ENCODE results near the gene SHC1.
"Not testable (repeated sequence)": the region's sequence is repeated elsewhere in the genome, so short reads cannot be mapped to it uniquely, and the experiment has no call there.

Gene SHC1

DNA sequence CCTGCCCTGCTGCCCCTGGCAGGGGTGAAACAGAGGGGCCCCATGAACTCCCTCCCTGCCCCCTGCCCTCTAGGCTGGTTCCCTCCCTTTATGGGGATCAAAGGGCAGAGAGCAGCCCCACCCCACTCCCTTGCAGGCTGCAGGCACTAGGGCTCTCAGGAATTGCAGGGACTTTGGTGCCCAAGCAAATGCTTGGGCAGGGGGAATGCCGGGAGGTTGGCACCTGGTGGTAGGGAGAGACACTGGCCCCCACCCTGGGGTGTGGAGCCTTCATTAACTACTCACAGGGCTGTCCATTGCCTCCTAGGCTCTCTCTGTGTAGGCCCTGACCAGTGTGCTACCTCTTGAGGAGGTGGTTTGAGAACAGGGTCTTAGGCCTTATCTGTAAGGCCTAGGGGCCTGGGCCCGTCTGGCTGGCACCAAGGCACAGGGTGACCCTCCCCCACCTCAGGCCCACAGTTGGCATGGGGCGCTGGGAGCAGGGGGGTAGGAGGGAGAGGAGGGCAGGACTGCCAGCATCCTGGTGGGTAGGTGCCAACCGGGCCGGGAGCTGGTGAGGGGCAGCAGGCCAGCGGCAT, 36.8 kb upstream of the SHC1 start:
- DNase-seq = no peak

DNA sequence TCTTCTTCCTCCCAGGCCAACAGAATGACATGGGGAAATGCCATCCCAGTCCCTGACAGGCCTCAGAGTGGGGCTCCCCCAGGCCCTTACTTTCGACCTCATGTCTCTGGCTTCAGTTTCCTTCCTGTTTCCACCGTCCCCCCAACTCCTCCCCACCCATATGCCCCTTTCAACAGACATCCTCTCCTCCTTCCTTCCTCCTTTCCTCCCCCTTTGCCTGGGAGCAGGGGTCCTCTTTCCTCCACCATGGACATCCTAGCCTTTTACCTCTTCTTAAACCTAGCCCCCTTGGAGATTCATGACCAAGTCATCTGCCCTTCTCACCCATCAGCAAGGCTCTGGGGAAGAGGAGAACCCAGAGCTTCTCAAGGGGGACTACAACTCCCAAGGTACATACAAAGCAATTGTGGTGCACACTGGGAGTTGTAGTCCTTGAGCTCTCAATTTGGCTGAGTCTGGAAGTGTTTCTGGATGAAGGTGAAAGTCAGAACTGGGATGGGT, 36.1 kb upstream of the SHC1 start:
- DNase-seq = no peak

DNA sequence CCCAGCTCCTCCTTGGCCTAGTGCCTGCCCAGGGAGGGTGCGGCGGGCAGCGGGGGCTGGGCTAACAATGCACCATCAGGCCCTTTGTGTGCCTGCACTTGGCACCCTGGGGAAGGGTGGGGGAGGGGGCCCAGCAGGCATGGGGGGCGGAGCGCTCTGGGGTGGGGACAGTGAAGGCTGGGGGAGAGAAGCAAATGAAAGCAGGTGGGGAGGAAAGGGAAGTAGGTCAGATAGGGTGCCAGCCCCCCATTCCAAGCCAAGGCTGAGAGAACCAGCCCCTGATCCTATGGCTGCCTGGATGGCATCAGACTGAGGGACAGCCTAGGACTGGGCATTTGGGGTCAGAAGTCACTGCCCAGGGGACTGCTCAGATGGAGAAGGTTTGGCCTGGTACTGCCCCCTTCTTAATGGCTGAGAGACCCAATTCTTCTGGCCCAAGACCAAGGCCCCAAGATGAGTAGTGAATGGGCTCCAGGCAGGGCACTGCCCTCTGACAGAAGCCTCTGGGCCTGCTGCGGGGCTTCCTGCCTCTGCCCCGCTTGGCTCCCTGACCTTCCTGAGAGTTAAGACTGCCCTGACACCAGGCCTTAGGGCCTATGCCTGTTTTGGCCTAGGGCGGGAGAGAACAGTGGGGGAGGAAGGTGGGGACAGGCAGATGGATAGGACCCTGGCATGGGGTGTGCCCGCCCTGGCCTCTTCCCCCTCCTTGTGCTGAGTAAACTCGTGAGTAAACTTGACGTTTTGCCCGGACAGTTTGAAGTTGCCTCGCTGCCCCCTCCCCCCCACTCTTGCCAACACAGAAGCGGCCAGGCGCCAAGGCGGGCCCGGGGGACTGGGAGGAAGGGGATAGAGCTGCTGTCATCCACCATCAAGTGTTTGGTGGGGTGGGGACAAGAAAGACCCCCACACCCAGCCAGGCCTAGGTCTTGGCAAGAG, 34.8 kb upstream of the SHC1 start:
- DNase-seq = no peak

DNA sequence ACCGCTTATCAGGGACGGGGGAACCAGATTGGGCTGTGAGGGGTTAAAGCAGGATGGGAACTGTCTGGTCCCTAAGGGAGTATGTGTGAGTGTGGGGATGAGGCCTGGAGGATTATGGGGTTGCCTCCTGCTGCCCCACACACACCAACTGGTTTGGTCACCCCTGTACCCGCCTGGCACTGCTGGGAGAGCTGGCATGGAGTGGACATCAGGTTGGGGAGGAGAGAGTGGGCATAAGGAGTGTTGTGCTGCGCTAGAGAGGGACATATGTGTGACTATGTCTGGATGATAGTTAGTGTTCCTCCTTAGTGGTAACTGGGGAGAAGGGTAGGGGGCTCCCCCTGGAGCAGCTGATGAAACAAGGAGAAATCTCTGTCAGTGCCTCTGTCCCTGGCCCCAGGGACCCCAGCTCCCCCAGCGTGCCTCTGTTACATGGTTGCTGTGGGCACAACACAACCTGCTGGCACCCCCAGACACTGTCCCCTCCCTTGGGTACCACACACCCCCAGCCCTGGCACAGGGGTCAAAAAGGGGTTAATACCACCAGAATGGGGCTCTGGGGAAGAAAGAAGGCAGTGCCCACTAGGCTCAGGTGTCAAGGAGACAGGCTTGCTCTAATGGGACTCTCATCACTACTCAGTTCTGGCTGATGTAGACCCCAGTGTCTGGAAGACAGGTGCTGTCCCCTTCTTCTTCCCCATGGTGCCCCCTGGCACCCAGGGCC, 34.0 kb upstream of the SHC1 start:
- DNase-seq = no peak

DNA sequence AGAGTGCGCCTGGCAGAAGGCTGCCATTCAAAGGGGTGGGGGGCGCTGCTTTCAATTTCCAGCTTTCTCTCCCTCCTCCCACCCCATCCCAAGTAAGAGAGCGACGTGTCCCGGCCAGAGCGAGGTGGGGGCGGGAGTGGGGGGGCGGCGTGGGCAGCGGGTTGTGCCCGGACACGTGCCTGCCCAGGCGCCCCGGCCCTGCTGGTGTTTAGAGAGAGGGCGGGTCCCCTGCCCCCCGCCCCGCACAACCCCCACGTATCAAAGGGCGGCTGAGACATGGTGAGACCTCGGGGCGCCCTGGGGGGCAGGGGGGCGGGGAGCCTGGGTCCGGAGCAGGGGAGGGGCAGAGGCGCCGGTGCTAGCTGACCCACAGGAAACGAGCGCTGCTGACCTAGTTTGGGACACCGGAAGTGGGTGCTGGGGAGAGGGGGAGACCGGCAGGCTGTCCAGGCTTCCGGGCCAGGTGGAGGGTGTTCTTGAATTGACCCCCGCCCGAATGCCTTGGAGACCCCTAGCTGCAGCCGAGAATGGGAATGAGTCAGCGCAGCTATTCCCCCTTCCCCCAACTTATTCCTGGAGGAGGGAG, 33.3 kb upstream of the SHC1 start:
- no peak for DNase-seq

DNA sequence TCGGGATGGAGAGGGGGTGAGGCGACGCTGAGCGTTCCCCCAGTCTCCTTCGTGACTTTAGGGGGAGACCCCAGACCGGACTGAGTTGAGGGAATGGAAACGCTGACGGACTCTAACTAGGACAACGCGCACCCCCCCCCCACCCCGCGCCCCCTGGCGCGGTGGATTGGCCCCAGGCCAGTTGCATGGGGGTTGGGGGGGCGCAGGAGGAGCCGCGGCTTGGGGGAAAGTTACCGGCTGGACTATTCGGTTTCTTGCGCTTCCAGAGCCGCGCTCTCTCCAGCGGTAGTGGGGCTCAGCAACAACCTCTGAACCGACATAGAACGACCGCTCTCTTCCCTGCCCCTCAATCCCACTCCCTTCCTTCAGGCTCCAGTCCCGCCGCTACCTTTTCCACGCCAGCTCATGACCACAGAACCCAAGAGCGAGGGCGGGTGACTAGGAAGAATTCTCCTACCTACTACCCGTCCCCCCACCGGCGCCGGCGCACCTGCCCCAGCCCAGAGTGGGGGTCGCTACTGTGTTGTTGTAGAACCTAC, 32.7 kb upstream of the SHC1 start:
- DNase-seq = no peak

DNA sequence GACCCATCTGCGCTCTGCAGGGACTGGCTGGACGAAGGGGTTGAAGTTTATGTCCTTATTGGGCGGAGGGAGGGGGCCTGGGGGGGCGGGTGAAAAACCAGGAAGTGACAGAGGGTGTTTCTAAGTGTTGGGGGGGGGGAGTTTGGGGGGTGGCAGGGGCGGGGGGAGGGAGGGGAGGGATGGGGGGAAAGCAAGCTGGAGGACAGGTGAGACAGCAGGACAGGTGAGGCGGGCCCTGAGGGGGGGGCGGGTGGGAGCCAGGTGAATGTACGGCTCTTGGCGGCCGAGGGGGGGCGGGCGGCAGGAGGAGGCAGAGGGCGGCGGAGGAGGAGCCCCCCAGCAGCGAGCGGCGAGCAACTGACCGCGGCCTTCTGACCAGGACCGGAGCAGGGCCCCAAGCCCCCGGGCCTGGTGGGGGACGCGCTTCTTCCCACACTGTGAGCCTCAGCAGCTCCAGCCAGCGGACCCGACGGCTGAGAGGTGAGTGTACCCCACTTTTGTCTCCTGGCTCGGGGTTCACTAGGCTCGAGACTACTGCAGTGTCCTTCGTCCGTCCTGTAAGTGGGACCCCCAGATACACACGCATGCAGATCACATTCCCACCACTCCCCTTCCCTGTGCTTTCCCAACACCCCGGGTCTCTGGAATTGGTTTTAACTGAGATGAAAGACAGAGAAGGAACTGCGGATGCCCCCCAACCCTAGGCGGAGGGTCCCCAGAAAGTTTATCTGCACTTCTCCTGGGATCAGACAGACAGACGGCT, 32.1 kb upstream of the SHC1 start, which contains the start of gene ZBTB7B:
Gene ZBTB7B (plus strand): TSS at position 339 of the 763 bp plus-strand sequence. CDS start 11,859 bp downstream, outside the sequence.
- DNase-seq = no peak

DNA sequence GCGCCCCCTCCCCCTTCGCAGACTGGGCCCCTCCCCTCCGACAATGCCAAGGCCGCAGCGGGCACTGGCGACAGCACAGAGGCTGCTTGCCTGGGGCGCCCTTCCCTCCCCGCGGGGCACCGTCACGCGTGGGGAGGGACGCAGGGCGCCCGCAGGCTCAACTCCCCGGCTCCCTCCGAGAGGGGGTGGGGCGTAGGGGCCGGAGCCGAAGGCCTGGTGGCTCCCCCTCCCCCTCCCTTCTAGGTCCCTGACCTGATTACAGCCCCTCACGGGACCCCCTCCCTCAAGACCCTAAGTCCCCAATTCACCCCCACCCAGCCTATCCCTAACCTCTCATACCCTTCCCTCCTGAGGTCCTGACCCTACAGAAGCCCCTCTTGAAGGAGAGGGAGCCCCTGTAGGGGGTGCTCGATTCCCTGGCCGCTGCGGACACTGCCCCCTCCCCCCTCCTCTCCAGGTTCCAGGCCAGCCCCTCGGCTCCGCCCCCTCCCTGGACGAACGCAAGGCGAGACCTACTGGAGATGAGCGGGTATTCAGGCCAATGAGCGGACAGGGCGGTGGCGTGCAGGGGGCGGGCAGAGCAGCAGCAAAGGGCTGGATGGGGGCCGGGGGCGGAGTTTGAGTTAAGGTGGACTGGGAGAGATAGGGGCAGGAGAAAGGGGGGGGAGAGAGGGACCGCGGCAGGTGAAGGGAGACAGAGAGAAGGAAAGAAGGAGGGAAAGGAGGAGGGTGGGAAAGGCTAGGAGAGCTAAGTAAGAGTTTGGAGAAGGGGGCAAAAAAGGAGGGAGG, 31.3 kb upstream of the SHC1 start:
- DNase-seq = peak; percentile 94

DNA sequence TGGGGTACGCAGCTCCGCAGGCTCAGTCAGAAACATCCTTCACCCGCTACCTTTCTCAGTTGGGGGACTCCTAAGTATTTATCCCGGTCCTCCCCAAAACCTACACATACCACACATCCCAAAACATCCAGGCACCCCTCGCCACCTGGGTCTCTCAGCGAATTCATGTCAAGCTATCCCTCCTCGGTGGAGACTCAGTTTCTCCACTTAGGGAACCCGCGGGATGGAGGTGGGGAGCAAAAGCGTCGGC, 30.8 kb upstream of the SHC1 start:
- no peak for DNase-seq

DNA sequence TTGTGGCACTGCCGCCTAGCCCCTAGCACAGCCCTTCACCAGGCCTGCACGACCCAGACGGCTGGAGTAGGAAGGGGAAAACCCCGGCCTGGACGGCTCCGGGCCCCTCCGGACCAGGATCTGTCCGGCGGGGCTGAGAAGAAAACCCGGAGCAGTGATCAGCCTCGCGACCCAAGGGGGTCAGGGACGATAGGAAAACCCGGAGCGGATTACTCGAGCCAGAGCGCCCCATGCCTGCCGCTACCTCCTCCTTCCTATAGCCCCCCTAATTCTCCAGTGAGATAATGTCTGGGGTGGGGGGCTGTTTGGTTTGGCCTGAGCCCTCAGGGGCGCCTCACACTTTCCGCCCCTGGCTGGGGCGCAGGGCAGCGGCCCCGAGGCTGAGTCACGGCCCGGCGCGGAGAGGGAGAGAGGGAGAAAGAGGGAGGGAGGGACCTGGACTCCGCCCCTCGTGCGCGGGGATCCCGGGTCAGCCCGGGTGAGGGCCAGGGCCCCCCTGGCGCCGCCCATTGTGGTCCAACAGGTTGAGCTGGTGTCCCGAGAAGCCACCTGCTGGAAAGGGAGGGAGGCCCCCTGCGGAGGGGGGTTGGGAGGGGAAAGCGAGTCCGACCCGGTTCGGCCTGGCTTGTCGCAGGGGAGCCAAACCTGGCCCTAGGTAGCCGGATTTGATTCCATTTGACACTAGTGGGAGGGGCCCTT, 30.3 kb upstream of the SHC1 start:
- peak; percentile 70 for DNase-seq

DNA sequence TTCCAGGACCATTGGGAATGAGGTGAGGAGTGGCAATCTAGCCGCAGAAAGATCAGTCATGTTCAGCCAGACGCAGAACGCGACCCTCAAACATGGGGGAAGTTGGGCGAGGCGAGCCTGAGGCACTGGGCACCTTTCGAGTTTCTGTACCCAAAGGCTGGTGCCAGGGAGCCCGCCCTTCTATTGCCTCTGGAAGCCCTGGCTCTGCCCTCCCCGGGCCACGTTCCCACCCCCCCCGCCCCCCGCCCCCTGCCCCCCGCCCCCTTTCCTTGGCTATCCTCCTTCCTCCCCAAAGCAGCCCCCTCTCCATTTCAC, 29.8 kb upstream of the SHC1 start:
- no peak for DNase-seq

DNA sequence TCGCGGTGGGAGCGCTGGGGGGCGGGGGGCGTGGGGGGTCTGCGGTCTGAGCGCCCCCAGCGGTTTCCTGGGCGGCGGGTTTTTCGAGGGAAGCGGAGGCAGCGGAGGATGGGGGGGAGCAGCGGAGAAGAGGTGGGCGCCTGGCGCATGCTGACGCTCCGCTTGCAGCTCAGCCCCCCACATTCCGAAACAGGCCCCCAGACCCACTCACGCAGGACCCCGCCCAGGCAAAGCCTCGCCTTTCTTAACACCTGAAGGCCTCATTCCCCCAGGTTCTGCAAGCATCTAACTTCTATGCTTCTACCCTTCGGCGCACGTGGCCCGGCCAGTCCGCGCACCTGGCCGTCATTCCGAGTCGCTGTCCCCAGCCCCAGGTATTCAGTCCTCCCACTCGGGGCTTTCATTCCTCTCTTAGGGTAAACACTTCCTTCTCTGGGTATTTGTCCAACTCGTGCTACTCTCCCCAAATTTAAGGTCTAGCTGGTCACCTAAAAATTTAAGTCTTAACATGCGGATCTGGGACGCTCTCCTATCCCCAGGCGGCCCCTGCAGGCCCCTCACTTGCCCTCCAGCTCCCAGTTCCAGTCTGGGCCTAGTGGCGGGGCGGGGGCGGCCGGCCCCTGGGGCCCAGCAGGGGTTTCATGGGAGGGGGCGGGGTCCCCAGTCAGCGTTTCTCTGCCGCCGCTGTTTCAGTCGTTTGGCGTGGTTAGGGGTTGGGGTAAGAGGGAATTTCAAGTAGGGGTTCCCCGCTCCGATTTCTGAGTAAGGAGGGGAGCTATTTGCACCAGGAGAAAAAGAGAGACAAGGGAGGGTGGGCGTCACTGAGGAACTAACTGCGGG, 29.2 kb upstream of the SHC1 start:
- DNase-seq = no peak

DNA sequence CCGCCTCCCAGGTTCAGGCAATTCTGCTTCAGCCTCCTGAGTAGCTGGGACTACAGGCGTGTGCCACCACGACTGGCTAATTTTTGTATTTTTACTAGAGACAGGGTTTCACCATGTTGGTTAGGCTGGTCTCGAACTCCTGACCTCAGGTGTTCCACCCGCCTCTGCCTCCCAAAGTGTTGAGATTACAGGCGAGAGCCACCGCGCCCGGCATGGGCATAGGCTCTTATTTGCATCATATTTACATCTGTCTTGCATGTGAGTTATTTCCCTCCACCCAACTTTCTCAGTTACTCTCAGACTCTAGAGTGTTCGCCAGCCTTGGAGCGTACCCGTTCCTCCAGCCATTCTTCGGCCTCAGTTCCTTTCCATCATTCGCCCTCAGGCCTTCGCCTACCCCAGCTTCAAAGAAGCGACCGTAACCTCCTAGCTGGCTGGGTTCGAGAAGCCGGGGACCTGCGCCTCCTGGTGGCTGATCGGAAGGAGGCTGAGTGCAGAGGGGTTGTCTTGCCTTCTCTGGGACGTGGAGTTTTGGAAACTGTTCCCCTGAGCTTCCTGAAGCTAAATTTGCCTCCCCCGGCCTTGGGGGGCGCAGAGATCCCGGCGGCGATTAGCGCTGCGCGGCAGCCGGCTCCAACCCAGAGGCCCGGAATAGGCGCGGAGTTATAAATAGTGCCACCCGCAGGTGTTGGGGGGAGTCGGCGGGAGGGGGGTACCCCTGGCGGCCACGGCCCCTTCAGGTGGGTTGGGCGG, 28.4 kb upstream of the SHC1 start:
- no peak for DNase-seq

DNA sequence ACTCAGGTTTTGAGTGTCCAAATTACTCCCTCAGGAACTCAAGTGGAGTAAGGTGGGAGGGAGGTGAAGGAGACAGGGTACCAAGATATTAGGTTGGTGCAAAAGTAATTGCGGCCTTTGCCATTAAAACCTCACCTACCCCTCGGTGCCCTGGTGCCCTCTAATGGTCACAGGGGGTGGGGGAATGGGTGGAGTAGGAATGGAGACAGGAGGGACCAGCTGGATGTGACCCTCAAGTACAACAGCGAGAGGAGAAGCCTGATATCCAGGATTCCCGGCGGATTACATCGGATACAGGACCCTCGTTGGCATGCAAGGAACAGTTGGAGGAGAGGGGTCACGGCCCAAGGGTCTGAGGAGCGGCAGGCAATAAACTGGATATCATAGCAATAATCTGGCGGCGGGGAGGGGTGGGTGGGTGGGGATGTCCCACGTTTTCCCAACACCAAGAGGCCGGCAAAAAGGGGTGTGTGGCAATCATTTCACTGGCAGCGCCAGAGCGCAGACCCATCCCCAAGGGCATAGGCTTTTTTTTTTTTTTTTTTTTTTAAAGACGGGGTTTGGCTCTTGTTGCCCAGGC, 27.7 kb upstream of the SHC1 start:
- no peak for DNase-seq

DNA sequence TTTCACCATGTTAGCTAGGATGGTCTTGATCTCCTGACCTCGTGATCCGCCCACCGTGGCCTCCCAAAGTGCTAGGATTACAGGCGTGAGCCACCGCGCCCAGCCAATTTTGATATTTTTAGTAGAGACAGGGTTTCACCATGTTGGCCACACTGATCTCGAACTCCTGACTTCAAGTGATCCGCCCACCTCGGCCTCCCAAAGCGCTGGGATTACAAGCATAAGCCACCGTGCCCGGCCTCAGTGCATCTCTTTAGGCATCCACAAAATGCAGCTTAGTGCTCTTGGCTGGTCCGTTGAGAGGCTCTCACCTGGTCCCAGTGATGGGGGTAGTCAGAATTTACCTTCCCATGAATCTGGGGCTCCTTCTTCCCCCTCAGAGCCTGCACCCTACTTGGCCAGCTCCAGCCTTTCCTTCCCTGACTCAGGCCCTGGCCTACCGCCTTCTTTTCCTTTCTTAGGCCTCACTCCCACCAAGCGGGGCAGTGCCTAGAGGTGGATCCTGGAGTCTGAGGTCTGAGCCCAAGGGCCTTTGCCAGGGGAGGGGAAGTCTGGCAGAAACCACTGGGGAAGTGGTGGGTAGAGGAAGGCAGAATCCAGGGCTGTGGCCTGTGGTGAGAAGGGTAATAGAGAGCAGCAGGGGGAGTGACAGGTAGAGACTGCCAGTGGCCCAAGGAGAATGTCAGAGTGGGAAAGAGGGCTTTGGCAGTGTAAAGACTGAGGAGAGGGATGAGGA, 26.6 kb upstream of the SHC1 start:
- DNase-seq = no peak

DNA sequence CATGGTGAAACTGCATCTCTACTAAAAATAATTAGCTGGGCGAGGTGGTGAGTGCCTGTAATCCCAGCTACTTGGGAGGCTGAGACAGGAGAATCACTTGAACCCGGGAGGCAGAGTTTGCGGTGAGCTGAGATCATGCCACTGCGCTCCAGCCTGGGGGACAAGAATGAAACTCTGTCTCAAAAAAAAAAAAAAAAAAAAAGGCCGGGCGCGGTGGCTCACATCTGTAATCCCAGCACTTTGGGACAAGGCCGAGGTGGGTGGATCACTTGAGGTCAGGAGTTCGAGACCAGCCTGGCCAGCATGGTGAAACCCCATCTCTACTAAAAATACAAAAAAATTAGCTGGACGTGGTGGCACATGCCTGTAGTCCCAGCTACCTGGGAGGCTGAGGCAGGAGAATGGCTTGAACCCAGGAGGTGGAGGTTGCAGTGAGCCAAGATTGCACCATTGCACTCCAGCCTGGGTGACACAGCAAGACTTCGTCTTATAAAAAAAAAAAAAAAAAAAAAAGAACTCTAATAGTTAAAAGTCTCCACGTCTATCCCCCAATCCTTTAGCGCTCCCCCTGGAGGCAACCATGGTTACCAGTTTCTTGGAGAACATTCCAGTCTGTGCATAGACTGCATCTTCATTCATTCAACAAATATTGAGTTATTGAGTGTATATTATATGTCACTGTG, 24.9 kb upstream of the SHC1 start:
- DNase-seq = not testable (repeated sequence)

DNA sequence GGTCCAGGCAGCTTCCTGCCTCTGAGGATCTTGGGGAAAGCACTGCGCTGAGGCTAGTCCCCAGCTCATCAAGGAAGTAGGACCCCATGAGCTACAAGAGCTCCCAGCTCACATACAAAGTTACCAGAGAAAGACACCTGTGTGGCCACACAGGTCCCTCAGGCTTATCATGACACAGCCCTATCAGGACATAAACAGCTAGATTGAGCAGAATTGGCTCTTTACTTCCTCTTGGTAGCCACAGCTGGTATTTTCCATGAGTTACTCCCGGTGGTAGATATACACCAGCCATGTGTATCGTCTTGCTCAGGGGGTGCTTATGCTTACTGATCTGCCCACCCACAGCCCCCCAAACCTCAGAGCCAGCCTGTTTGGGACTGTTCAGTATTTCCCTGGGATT, 24.0 kb upstream of the SHC1 start:
- DNase-seq = no peak

DNA sequence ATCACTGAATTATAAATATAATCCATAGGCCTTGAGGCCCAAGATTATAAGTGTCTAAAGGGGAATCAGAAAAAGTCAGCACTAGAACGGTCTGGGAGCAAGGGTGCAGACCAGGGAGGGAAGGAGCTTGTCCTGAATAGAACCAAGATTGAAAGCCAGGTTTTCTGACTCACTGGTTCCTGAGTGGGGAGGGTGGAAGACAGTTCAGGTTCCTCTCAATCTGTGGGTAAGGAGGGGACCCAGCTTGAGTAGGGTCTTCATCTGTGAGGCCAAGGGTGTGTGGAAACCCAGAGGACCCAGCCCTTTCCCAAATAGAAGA, 23.7 kb upstream of the SHC1 start:
- no peak for DNase-seq
